GM10266 (cell line): ENCODE results near the gene NUP214.
"Not testable (repeated sequence)": the region's sequence is repeated elsewhere in the genome, so short reads cannot be mapped to it uniquely, and the experiment has no call there.

Experiments
- DNase-seq: peaks from one replicate; pipeline ENCODE4 v3.0.0; 2012; ENCODE audit errors: extremely low spot score
- TF ChIP-seq, protein P1 (sequence below): IDR thresholded peaks from 2 replicates; pipeline ENCODE4 v1.5.1; 2012; ENCODE audit warnings: mild to moderate bottlenecking, low read depth; ENCODE audit not compliant: control insufficient read depth, insufficient read depth; ENCODE audit errors: missing control alignments

NUP214 gene

DNA sequence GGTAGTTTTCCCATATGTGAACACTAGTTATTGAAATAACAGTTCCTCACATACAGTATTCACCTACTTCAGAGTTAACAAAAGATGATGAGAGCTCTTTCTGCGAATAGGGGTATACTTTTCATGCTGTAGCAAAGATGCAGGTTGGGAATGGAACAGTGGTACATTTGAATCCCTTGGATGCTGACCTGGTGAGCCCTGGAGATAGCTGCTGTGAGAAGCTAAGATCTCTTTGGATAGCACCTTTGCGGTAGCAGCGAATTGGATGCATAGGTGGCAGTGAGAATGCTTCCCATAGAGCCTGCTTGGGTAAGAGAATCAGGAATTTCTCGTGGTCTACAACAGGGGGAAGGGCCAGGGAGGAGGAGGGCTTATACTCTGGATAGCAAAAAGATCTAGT lies 61.2 kb downstream of the NUP214 start:
- TF ChIP-seq, protein P1, sequence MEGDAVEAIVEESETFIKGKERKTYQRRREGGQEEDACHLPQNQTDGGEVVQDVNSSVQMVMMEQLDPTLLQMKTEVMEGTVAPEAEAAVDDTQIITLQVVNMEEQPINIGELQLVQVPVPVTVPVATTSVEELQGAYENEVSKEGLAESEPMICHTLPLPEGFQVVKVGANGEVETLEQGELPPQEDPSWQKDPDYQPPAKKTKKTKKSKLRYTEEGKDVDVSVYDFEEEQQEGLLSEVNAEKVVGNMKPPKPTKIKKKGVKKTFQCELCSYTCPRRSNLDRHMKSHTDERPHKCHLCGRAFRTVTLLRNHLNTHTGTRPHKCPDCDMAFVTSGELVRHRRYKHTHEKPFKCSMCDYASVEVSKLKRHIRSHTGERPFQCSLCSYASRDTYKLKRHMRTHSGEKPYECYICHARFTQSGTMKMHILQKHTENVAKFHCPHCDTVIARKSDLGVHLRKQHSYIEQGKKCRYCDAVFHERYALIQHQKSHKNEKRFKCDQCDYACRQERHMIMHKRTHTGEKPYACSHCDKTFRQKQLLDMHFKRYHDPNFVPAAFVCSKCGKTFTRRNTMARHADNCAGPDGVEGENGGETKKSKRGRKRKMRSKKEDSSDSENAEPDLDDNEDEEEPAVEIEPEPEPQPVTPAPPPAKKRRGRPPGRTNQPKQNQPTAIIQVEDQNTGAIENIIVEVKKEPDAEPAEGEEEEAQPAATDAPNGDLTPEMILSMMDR, result no peak

DNA sequence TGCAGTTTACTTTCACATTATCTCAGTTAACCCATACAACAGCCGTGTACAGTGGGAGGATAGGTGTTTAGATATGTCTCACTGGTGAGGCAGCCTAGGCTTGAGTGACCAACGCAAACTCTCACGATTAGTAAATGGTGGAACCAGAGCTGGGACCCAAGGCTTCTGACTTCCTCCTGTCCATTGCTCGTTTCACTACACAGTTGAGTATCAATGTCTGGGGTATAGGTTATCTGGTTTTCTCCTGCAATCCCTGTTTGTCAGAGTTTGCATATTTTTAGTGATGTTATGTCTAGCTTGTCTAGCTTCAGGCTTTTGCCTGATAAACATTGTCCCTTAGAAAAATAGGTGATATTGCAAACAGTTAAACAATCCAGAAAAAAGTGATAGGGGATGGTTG lies 62.6 kb downstream of the NUP214 start:
- DNase-seq, result peak; percentile 16
- TF ChIP-seq, protein P1, result no peak

More for the DNA sequence above, 61.2 kb downstream of the NUP214 start:
- no peak for DNase-seq

DNA sequence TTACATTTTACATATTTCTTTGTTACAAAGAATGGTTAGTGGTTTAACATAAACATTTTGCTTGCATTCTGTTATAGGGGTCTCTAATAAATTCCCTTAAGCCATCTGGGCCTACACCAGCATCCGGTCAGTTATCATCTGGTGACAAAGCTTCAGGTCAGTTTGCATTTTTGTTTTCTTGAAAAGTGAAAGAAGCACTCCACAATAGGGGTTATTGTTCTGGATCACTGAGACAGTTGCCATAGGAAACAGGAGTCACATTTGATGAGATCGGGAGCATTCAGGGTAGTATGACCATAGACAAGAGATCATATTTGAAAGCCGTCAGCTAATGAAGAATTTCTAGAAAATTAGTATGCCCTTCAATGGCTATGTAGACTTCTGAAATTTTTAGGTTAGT lies 63.6 kb downstream of the NUP214 start:
- TF ChIP-seq, protein P1, result no peak

DNA sequence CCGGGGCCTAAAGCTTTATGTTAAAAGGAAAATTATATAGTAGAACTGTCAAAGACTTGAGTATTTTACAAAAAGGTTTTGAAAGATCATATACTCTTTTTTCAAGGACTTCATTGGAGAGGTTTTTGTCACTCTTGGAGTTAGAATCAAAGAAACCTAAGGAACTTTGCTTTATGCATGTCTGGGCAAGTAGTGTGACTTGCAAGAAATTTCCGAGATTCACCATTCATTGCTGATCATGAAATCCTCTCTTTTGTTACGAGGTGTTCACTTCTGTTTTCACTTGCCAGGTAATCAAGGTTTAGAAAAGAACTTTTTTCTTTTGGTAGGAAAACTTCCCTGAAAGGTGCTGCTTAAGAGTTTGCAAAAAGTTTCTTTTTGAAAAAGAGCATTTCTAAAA lies 64.8 kb downstream of the NUP214 start:
- DNase-seq, result no peak
- TF ChIP-seq, protein P1, result no peak

More for the DNA sequence above, 63.6 kb downstream of the NUP214 start:
- DNase-seq, result no peak

DNA sequence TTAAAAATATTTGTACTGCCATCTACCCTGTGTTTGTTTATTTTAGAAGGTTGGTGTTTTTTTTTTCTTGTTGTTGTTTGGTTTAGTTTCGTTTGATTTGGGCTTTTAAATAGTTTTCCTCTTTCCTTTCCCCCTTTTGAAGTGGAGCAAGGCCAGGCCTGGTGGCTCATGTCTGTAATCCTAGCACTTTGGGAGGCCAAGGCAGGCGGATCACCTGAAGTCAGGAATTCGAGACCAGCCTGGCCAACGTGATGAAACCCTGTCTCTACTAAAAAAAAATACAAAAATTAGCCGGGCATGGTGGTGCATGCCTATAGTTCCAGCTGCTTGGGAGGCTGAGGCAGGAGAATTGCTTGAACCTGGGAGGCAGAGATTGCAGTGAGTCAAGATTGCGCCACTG lies 65.6 kb downstream of the NUP214 start:
- DNase-seq, result not testable (repeated sequence)

DNA sequence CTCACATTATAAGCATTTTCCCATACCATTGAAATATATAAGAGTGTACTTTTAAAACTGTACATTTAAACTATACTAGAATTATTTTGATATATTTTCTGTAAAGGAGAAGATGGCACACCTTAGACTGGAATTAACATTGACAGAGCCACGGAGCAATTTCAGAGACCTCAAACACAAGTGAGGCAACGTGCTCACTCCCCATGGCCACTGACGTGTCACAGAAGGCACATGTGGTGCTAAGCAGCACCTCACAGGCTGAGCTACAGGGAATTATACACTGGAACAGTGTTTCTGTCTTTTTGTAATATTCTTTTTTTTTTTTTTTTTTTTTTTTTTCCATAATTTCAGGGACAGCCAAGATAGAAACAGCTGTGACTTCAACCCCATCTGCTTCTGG lies 66.5 kb downstream of the NUP214 start:
- DNase-seq, result no peak
- TF ChIP-seq, protein P1, result no peak

DNA sequence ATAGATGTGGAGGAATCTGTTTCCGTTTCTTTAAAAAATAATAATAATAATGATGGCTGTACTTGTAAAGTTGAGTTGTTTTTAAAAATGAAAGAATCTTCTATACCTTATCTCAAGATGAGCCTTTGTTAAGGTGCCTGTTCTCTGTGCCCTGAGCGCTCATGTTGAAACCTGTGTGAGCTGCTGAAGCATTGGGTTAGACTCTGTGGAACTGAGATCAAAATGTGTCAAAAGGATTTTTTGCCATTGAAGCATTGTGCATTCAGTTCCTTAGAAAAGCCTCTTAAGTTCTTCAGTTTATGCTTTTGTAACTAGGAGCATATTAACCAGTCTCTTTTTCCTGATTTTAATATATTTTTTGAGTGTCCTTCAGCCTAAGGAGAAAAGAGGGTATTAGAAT lies 67.7 kb downstream of the NUP214 start:
- TF ChIP-seq, protein P1, result no peak
- no peak for DNase-seq

DNA sequence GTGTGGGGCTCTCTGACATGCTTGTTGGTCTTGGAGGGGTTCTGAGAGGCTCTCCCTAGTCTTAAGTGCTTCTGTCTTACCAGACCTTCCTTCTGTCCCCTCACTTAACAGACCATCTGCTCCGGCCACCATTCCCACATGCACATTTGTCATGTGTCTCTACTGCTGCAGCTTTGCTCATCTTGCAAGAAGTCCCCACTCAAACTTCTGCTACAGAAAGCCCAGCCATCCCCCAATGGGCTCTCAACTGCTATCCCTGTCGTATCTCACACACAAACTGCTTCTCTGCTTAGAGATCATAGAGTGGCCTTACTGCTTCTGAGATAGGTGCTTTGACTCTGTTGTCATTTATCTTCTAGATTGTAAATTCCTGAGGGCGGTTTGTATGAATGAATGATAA lies 69.4 kb downstream of the NUP214 start:
- TF ChIP-seq, protein P1, result no peak
- no peak for DNase-seq
